ENCODE data around the gene SPEN.
"Not testable (repeated sequence)": the region's sequence is repeated elsewhere in the genome, so short reads cannot be mapped to it uniquely, and the experiment has no call there.

SPEN gene

GRCh38 chr1:15834406-15835204 is 12.9 kb upstream of the SPEN start:
- DNase-seq (ENCODE audit: low read depth in 2 of 2): peak; percentile 72 to 79

- peak in 1 of 2 donors; percentile 27 for DNase-seq (ENCODE audit: low read depth in 2 of 2)
Observed at GRCh38 chr1:15835205-15835740, 12.2 kb upstream of the SPEN start.

- peak; percentile 99 for DNase-seq (ENCODE audit: low read depth in 2 of 2)
Observed at GRCh38 chr1:15835741-15836510, 11.6 kb upstream of the SPEN start.

- not testable (repeated sequence) for DNase-seq (ENCODE audit: low read depth in 2 of 2)
Observed at GRCh38 chr1:15836511-15836771, 11.1 kb upstream of the SPEN start.

- DNase-seq (ENCODE audit: low read depth in 2 of 2): no peak
Observed at GRCh38 chr1:15836772-15837669, 10.5 kb upstream of the SPEN start.

GRCh38 chr1:15837931-15838330 is 9.6 kb upstream of the SPEN start:
- DNase-seq (ENCODE audit: low read depth in 2 of 2): no peak

- DNase-seq (ENCODE audit: low read depth in 2 of 2): no peak
Observed at GRCh38 chr1:15838721-15839120, 8.8 kb upstream of the SPEN start.

- no peak for DNase-seq (ENCODE audit: low read depth in 2 of 2)
Observed at GRCh38 chr1:15843826-15844572, 3.5 kb upstream of the SPEN start.

GRCh38 chr1:15846056-15846455 is 1.5 kb upstream of the SPEN start:
- DNase-seq (ENCODE audit: low read depth in 2 of 2): not testable (repeated sequence)

- no peak for DNase-seq (ENCODE audit: low read depth in 2 of 2)
Observed at GRCh38 chr1:15847893-15848142, 311 bp downstream of the SPEN start.

- no peak for DNase-seq (ENCODE audit: low read depth in 2 of 2)
Observed at GRCh38 chr1:15848143-15848928, 829 bp downstream of the SPEN start.

GRCh38 chr1:15848929-15849774 is 1.6 kb downstream of the SPEN start:
- DNase-seq (ENCODE audit: low read depth in 2 of 2): peak in 1 of 2 donors; percentile 55

- no peak for DNase-seq (ENCODE audit: low read depth in 2 of 2)
Observed at GRCh38 chr1:15849775-15850324, 2.3 kb downstream of the SPEN start.

- no peak for DNase-seq (ENCODE audit: low read depth in 2 of 2)
Observed at GRCh38 chr1:15850471-15851001, 3.0 kb downstream of the SPEN start.

GRCh38 chr1:15851210-15852035 is 3.9 kb downstream of the SPEN start:
- no peak for DNase-seq (ENCODE audit: low read depth in 2 of 2)

GRCh38 chr1:15852036-15852827 is 4.7 kb downstream of the SPEN start:
- no peak for DNase-seq (ENCODE audit: low read depth in 2 of 2)

GRCh38 chr1:15852828-15853302 is 5.4 kb downstream of the SPEN start:
- DNase-seq (ENCODE audit: low read depth in 2 of 2): no peak

All from stimulated activated CD4-positive, alpha-beta T cell treated with anti-CD3 and anti-CD28 coated beads, Interleukin-1b, Interleukin-23, amount 100 ng/mL, for 1 hour (primary cell).